Pancreas (tissue), 10 donors: ENCODE results near the gene EI24. TPM values are rescaled to one million over a fixed set of nuclear protein-coding genes. Genes with fewer than 3 reads are reported as not detected.
"Not testable (repeated sequence)": the region's sequence is repeated elsewhere in the genome, so short reads cannot be mapped to it uniquely, and the experiment has no call there.

ENCODE experiments used
- ATAC-seq, 4 donors: fragments of 200-7000 bp; cut with Tn5 transposase; one replicate each; pipeline versions ENCODE4 v1.8.0 to v1.9.1; 2020; ENCODE audit warnings: mild to moderate bottlenecking in 4 of 4, moderate library complexity in 4 of 4
- DNase-seq, 6 donors: peaks; one replicate each; pipeline ENCODE4 v3.0.0-alpha.2; 2020
- FAIRE-seq: peaks from 2 replicates; lab custom pipeline; 2012; peaks lifted over from hg19 to GRCh38; lab: Jason Lieb, UNC
- H3K27ac ChIP-seq, 4 donors: fragments of 200-600 bp; sonication (generic); 1 replicate in 3 of 4; 2 replicates in 1 of 4; pipeline versions ENCODE4 v1.5.0 to v1.8.0; 2020
- H3K27me3 ChIP-seq, 4 donors: fragments of 200-600 bp; one replicate each; pipeline ENCODE4 v1.8.0; 2021
- H3K36me3 ChIP-seq, 3 donors: fragments of 200-600 bp; sonication (generic) in 1 of 3; one replicate each; pipeline versions ENCODE4 v1.5.0 to v1.8.0; 2020 to 2021
- H3K4me1 ChIP-seq, 3 donors: fragments of 200-600 bp; one replicate each; pipeline ENCODE4 v1.8.0; 2021
- H3K4me3 ChIP-seq, 4 donors: fragments of 200-600 bp; sonication (generic) in 2 of 4; one replicate each; pipeline versions ENCODE4 v1.5.0 to v1.8.0; 2020 to 2021
- H3K9me3 ChIP-seq, 4 donors: fragments of 200-600 bp; one replicate each; pipeline ENCODE4 v1.8.0; 2021
- CTCF ChIP-seq, 4 donors: fragments of 200-600 bp; sonication (generic) in 3 of 4; IDR thresholded peaks; one replicate each; pipeline versions ENCODE4 v1.5.0 to v1.8.0; 2021; ENCODE audit warnings: antibody characterized with exemption in 4 of 4
- WGBS, 2 donors: extraction: QIAGEN DNeasy Blood & Tissue Kit; methylation state at CpG; one replicate each; pipeline ENCODE4 v1.1.7; 2013; 5-methylcytosine and 5-hydroxymethylcytosine counted together
- intact Hi-C, 3 donors: fragments of 100-400 bp; cut with DNase I; formaldehyde crosslinking; loops; one replicate each; pipeline versions ENCODE4 v1.11.1 to v1.14.2; 2022
- polyA plus RNA-seq, 2 donors: library from polyadenylated mRNA; stranded (reverse); fragments of 200-250 nt; gene quantifications; one replicate each; pipeline ENCODE4 v1.2.3, GENCODE V29; 2013
- total RNA-seq, 6 donors: library from RNA; stranded (reverse); fragmentation: NEBNext Ultra II Directional in 4 of 6; extraction: Animal tissue kit (Norgen Biotek cat#: 25700) in 4 of 6; gene quantifications; one replicate each; pipeline versions ENCODE4 v1.2.1 to v1.2.4, GENCODE V29; 2021 to 2023
- donor health status: healthy with polysubstance abuse.
- donor health status: DM: no; HTN: no; CAD: no; lungs with moderate emphysema.
- donor health status: DM: no; HTN: no; CAD: no.
- donor health status: control.
- donor health status: control.
- donor health status: Bipolar disorder and iron deficiency.
- donor health status: DM: yes; HTN: yes; CAD: no.
- donor health status: DM: no; HTN: no; CAD: no.
- donor health status: DM: no; HTN: no; CAD: no.
- donor health status: DM: yes; HTN: yes; CAD: no.

The EI24 gene
- total and polyA plus RNA-seq, 8 donors, result 24.6 to 65.6 (median 47.9) TPM

DNA sequence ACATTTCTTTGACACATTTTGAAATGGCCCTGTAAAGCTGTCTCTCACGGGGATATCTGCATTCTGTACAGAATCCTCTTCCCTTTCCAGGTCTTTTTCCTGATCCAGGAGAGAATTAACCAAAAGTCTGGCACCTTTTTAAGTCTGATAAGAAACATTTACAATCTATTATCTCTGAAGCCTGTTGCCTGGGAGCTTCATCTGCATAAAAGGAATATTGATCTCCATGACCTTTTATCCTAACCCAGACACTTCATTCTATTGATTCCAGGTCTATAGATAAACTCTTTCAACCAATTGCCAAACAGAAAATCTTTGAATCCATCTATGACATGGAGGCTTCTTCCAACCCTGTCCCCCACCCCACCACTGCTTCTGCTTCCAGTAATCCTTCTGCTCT lies 33.7 kb upstream of the EI24 start:
- 44 to 45% methylated on average over 1 of the region's 1 CpG for WGBS, 2 donors
- DNase-seq, result no peak

DNA sequence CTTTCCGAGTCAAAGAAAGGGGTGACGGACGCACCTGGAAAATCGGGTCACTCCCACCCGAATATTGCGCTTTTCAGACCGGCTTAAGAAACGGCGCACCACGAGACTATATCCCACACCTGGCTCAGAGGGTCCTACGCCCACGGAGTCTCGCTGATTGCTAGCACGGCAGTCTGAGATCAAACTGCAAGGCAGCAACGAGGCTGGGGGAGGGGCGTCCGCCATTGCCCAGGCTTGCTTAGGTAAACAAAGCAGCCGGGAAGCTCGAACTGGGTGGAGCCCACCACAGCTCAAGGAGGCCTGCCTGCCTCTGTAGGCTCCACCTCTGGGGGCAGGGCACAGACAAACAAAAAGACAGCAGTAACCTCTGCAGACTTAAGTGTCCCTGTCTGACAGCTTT lies 32.4 kb upstream of the EI24 start:
- not testable (repeated sequence) for H3K27ac ChIP-seq, FAIRE-seq, DNase-seq

More for the DNA sequence above, 33.7 kb upstream of the EI24 start:
- Histone ChIP-seq H3K4me1 (no peaks in the 10 kb centered on the region), H3K27me3 (no peaks in the 10 kb centered on the region), H3K4me3 (no peak overlapping the region), H3K9me3 (no peaks in the 10 kb centered on the region), H3K27ac (no peak overlapping the region), H3K36me3 (no peaks in the 10 kb centered on the region)
- no peak for TF ChIP-seq CTCF (IDR thresholded peaks at IDR 0.05)
- intact Hi-C loops, result no loop called here
- no peak for FAIRE-seq
- no peak for ATAC-seq

GRCh38 chr11:125542709-125543108 lies 26.6 kb upstream of the EI24 start:
- no peak for DNase-seq
- no peaks in the 10 kb centered on the region for H3K9me3 ChIP-seq
- intact Hi-C loops, result no loop called here
- no peak overlapping the region for H3K4me3 ChIP-seq
- FAIRE-seq, result peak; percentile 39
- H3K4me1 ChIP-seq, result no peaks in the 10 kb centered on the region
- TF ChIP-seq CTCF (IDR thresholded peaks at IDR 0.05), result no peak
- no peak for ATAC-seq
- H3K27me3 ChIP-seq, result no peaks in the 10 kb centered on the region
- no peaks in the 10 kb centered on the region for H3K36me3 ChIP-seq
- no peak overlapping the region for H3K27ac ChIP-seq

More for the DNA sequence above, 32.4 kb upstream of the EI24 start:
- H3K9me3 ChIP-seq, ATAC-seq, H3K36me3 ChIP-seq, H3K4me1 ChIP-seq, H3K4me3 ChIP-seq, H3K27me3 ChIP-seq, intact Hi-C loops: not testable (repeated sequence)
- 47 to 60% methylated on average over 5 to 8 of the region's 19 CpGs for WGBS, 2 donors

GRCh38 chr11:125550780-125551179 lies 18.5 kb upstream of the EI24 start:
- WGBS, 2 donors, result 84 to 100% methylated on average over 1 of the region's 1 CpG
- no peak overlapping the region for H3K27ac ChIP-seq
- peaks cover 0 to 3% (median 0%) of the 10 kb centered on the region in 4 donors for H3K9me3 ChIP-seq
- DNase-seq, result no peak
- H3K36me3 ChIP-seq, result no peaks in the 10 kb centered on the region
- no peak overlapping the region for H3K4me3 ChIP-seq
- no peak for FAIRE-seq
- H3K4me1 ChIP-seq, result no peaks in the 10 kb centered on the region
- no peaks in the 10 kb centered on the region for H3K27me3 ChIP-seq
- no peak for TF ChIP-seq CTCF (IDR thresholded peaks at IDR 0.05)
- intact Hi-C loops, result no loop called here
- ATAC-seq, result no peak

DNA sequence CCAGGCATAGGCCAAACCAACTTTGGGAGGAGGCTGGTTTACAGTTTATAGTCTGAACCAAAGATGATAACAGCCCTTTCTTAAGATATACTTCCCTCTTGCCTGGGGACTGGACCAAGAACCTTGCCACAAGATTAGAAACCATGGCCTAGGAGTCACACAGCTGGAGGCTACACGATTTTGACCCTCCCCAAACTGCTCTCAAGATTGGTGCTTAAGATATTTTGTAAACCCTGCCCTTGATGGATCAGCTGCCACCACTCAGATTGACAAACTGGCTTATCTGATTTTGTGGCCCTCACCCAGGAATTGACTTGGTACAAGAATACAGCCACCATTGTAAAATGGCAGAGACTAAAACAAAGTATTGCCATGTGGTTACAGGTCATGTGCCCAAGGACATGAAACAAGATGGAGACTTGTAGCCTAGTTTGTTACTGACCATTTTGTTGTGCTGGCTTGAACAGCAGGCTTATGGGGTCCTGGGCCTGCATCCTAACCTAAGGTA lies 17.4 kb upstream of the EI24 start:
- Histone ChIP-seq H3K27ac (no peak overlapping the region), H3K9me3 (peaks cover 0 to 3% (median 0%) of the 10 kb centered on the region in 4 donors), H3K27me3 (no peaks in the 10 kb centered on the region), H3K4me3 (no peak overlapping the region), H3K36me3 (no peaks in the 10 kb centered on the region), H3K4me1 (no peaks in the 10 kb centered on the region)
- WGBS, 2 donors, result 18 to 31% methylated on average over 1 of the region's 1 CpG
- no peak for TF ChIP-seq CTCF (IDR thresholded peaks at IDR 0.05)
- DNase-seq, result no peak
- intact Hi-C loops, result no loop called here
- ATAC-seq, result no peak
- FAIRE-seq, result no peak
